ENCODE measurements around the gene RASD1.

The RASD1 gene

GRCh38 chr17:17497845-17498520 lies 1.8 kb upstream of the RASD1 start:
- Histone ChIP-seq H3K4me3 (ENCODE audit: low read depth, low read length) (no peak overlapping the region), H3K36me3 (replicated peaks) (no peaks in the 10 kb centered on the region), H3K27ac (no peak overlapping the region), H3K27me3 (replicated peaks) (no peaks in the 10 kb centered on the region)
- in situ Hi-C loops (cut with HindIII; ENCODE audit: low pct_ligation_motif_present, low sequenced_read_pairs) = no loop called here
- TF ChIP-seq CTCF (IDR thresholded peaks at IDR 0.05; ENCODE audit: low read depth, low read length, missing control alignments) = no peak
- no peak for DNase-seq

- H3K4me3 ChIP-seq (ENCODE audit: low read depth, low read length) = no peak overlapping the region
- no peaks in the 10 kb centered on the region for H3K36me3 ChIP-seq (replicated peaks)
- no peak for TF ChIP-seq CTCF (IDR thresholded peaks at IDR 0.05; ENCODE audit: low read depth, low read length, missing control alignments)
- DNase-seq = no peak
- H3K27me3 ChIP-seq (replicated peaks) = no peaks in the 10 kb centered on the region
- in situ Hi-C loops (cut with HindIII; ENCODE audit: low pct_ligation_motif_present, low sequenced_read_pairs) = no loop called here
- no peak overlapping the region for H3K27ac ChIP-seq
Measured at GRCh38 chr17:17497065-17497844, 1.1 kb upstream of the RASD1 start.

GRCh38 chr17:17495536-17496188 lies 533 bp downstream of the RASD1 start:
- in situ Hi-C loops (cut with HindIII; ENCODE audit: low pct_ligation_motif_present, low sequenced_read_pairs) = no loop called here
- Histone ChIP-seq H3K27me3 (replicated peaks) (no peaks in the 10 kb centered on the region), H3K27ac (no peak overlapping the region), H3K36me3 (replicated peaks) (no peaks in the 10 kb centered on the region), H3K4me3 (ENCODE audit: low read depth, low read length) (peak overlapping the region; percentile 45)
- TF ChIP-seq CTCF (IDR thresholded peaks at IDR 0.05; ENCODE audit: low read depth, low read length, missing control alignments) = peak; percentile 0
- DNase-seq = peak; percentile 5

GRCh38 chr17:17494870-17495535 lies 1.2 kb downstream of the RASD1 start:
- no peak overlapping the region for H3K27ac ChIP-seq
- in situ Hi-C loops (cut with HindIII; ENCODE audit: low pct_ligation_motif_present, low sequenced_read_pairs) = no loop called here
- DNase-seq = peak; percentile 15
- H3K36me3 ChIP-seq (replicated peaks) = no peaks in the 10 kb centered on the region
- peak overlapping the region; percentile 45 for H3K4me3 ChIP-seq (ENCODE audit: low read depth, low read length)
- no peaks in the 10 kb centered on the region for H3K27me3 ChIP-seq (replicated peaks)
- TF ChIP-seq CTCF (IDR thresholded peaks at IDR 0.05; ENCODE audit: low read depth, low read length, missing control alignments) = peak; percentile 1

GRCh38 chr17:17494499-17494869 lies 1.7 kb downstream of the RASD1 start:
- H3K27ac ChIP-seq = no peak overlapping the region
- no peaks in the 10 kb centered on the region for H3K36me3 ChIP-seq (replicated peaks)
- no peaks in the 10 kb centered on the region for H3K27me3 ChIP-seq (replicated peaks)
- DNase-seq = no peak
- H3K4me3 ChIP-seq (ENCODE audit: low read depth, low read length) = peak overlapping the region; percentile 45
- in situ Hi-C loops (cut with HindIII; ENCODE audit: low pct_ligation_motif_present, low sequenced_read_pairs) = no loop called here
- no peak for TF ChIP-seq CTCF (IDR thresholded peaks at IDR 0.05; ENCODE audit: low read depth, low read length, missing control alignments)

All from brain microvascular endothelial cell (primary cell).